Measurements from ENCODE around the gene SYNPO.

SYNPO gene

GRCh38 chr5:150689120-150689519, 48.7 kb downstream of the SYNPO start:
- DNase-seq (ENCODE audit: low read depth in 2 of 2, low spot score in 1 of 2) = no peak

DNA sequence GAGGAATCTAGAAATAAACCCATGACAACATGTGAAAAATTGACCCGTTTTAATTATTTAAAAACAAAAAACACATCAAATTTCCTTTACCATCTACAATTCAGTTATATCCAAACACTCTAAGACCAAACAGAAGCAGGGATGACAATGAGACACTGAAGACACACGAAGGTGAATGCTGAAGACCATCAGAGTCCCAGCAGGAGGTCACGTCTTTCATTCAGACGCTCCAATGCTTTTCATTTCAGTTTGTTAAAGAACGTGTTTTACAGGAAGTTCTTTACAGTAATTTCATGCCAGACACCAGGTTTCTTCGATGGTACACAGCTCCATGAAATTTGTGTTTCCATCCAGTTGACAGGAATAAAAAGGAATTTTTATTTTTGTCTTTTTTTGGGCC, 50.3 kb downstream of the SYNPO start:
- no peak for DNase-seq (ENCODE audit: low read depth in 2 of 2, low spot score in 1 of 2)

GRCh38 chr5:150692276-150692675, 51.8 kb downstream of the SYNPO start:
- no peak for DNase-seq (ENCODE audit: low read depth in 2 of 2, low spot score in 1 of 2)

DNA sequence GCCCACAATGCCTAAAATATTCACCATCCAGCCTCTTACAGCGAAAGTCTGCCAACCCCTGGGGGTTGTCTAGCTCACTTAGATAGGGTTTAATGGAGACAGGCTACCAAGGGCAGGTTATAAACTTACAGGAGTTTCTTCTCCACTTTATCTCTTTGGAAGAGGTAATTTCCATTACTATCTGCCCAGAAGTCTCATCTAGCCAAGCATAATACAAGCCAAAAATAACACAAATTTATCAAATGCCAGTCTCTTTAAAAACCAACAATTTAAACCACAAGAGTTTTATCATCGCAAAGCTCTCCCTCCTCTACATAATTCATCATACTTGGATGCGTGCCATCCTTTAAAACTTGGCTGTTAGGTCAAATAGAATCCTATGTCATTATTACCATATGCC, 54.2 kb downstream of the SYNPO start:
- no peak for DNase-seq (ENCODE audit: low read depth in 2 of 2, low spot score in 1 of 2)

GRCh38 chr5:150700246-150700593, 59.8 kb downstream of the SYNPO start:
- DNase-seq (ENCODE audit: low read depth in 2 of 2, low spot score in 1 of 2) = no peak

GRCh38 chr5:150700594-150701377, 60.3 kb downstream of the SYNPO start, which contains the start of gene RBM22:
Gene RBM22 (minus strand): TSS chr5:150701062. CDS start chr5:150700985, 77 bp downstream.
- DNase-seq (ENCODE audit: low read depth in 2 of 2, low spot score in 1 of 2) = peak; percentile 83 to 87

DNA sequence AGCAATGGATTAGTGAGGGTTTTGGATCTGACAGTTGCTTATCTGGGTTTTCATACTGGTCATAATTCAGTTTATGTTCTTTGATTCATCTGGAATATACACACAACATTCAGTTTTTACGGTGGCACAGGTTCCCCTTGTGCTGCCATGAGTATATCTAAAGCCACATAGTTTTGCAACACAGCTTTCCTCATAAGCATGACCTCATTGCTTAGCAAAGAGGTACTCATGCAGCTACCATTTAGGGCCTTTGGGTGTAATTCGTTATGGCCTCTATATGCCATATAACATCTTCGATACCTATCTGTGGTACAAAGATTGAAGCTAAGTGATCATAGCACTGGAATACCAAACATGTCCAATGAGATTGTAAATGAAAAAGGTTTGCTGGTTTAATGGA, 63.3 kb downstream of the SYNPO start:
- DNase-seq (ENCODE audit: low read depth in 2 of 2, low spot score in 1 of 2) = no peak

DNA sequence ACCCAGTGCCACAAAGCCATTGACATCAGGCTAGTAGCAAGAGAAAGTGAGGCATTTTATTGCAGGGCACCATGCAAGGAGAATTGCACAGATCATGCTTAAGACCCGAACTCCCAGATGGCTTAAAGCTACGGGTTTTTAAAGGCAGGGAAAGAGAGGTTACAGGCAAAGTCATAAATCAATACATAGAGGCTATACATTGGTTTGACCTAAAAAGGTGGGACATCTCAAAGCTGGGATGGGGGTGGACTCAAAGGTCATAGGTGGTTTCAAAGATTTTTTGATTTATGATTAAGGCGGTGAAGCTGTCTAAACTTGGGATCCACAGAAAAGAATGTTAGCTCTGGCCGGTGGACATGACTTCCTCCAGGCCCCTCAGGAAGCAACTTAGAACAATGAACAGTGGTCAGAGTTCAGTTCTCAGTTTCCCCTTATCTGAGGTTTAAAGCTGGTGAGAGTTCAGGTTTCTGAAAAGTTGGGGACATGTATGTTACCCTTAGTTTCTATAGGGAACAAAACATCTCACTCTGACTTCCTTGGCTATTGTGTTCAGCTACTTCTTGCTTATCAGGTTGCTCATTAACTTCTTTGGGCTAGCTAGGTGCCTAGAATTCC, 66.4 kb downstream of the SYNPO start:
- no peak for DNase-seq (ENCODE audit: low read depth in 2 of 2, low spot score in 1 of 2)

All from stimulated activated CD8-positive, alpha-beta memory T cell treated with anti-CD3 and anti-CD28 coated beads, Interleukin-4, amount 100 ng/mL, for 1 hour (primary cell).